GF-D8 (cell line): ENCODE data around the gene OSBPL1A.

ENCODE experiments used
- DNase-seq: peaks from one replicate; lab custom pipeline; 2025; lab: John Stamatoyannopoulos, UW

OSBPL1A gene

DNA sequence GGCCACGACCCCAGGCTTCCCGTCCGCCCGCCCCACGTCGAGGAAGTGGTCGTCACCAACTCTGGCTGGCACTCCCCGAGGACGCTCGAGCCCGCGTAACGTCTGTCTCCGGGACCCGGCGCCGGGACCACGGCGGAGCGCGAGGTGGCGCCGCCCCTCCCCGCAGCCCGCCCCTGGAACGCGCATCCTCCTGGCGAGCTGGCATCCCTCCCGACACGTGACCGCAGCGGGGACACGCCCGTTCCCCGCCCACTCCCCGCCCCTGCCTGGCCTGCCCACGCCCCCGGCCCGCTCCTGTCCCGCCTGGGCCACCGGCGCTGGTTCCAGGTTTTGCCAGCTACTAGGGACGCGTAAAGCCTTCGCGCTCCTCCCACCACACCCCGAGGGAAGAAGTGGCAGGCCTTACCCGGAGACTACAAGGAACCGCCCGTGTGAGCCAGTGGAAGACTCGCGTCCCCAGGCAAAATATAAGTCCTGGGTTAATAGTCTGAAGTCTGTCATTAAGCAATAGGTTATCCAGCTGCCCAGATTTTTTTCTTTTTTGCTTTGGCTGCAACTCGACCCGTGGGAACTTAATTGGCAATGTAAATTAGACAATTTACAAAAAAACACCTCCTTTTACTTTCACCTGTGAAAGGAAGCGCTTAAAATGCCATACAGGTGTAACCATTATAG is at the start of gene OSBPL1A:
TSS of gene OSBPL1A (minus strand) at position 131 of the 675 bp plus-strand sequence. CDS start 20,291 bp downstream, outside the sequence.
- DNase-seq, result peak; percentile 96

DNA sequence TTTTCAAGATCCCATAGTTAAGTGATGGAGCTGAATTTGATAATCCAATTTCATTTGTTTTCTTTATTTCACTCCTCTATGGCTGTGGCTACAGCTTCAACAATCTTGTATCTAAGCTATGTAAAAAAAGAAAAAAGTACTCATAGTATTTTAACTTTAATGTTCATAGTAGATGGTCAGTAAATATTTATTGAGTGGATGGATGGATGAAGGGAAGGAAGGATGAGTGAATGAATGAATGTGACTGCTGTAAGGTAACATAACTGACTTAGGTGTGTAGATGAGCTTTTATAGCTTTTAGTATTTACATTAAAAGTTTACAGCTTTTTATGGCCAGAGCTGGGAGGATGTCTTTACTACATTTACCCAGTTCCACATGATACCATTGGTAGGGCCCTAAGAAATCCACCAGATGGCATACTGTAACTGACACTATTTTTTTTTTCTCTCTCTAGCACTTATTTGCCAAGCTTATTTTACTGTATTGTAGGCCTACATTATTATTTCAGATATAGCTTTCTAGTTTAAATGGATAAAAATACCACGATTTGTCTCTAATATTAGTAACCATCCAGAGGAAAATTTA is 49.4 kb upstream of the OSBPL1A start:
- peak; percentile 45 for DNase-seq

DNA sequence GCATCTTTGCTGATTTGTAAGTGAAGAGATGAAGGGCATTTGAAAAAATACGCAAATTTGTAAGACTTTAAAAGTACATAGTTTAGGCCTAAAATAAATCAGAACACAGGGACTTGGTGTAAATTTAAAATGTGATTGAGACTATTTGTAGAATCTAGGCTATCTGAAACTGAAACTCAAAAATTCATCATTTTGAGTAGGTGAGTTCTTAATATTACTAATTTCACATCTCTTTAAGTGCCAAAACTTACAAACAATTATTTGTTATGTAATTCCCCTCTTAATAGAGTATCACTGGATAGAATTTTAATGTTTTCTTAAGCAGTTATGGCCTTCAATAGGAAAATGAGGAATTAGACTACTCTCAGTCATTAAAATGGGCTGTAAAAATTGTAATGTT is 48.8 kb upstream of the OSBPL1A start:
- DNase-seq, result no peak

DNA sequence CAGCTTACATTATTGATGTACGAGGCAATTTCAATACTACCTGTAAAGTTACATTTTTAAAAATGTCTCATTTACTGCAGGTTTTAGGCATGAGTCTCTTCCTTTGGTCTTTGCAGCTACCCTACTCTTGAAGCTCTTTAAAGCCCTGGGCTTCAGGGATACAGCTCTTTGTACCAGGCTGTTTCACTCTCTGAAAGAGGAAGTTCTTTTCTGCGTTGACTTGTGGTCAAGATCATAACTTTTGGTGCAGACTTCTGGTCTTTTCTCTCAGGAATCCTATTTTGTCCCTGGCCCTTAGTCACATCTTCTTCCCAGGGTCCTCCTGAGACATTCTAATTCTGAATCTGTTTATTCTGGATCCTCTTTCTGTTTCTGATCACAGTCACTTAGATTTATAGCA is 46.2 kb upstream of the OSBPL1A start:
- peak; percentile 77 for DNase-seq

DNA sequence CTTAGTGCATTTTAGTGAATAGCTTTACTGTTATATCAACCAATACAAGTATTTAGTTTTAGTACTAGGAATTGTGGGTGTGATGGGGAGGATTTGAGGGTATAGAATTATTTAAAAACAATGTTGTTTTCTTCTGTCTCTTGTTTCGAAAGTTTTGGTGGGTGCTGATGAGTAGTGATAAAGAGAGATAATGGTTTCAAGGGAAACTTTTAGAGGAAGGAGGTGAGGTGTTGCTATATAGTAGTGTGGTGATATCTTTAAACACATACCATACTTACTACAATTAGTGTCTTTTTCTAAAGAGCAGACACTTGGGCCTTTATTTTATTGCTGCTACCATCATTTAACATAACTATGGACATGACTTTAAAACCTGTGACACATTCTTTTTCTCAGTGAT is 39.3 kb upstream of the OSBPL1A start:
- peak; percentile 38 for DNase-seq

DNA sequence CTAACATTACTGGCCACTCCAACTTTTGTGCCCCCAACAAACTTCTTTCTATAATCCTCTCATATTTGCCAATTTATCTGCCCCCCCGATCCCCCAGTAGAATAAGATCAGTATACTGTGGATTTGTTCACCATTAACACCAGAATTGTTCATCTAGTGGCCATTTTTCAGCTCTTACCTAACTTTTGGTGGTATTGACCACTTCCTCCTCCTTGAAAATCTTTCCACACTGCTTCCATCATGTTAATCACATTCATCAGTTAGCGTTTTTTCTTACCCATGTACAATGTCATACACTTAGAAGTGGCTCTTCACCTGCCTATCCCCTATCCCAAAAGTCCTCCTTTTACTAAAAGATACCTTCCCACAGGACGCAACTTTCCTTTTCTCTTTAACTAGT is 35.0 kb upstream of the OSBPL1A start:
- peak; percentile 90 for DNase-seq

DNA sequence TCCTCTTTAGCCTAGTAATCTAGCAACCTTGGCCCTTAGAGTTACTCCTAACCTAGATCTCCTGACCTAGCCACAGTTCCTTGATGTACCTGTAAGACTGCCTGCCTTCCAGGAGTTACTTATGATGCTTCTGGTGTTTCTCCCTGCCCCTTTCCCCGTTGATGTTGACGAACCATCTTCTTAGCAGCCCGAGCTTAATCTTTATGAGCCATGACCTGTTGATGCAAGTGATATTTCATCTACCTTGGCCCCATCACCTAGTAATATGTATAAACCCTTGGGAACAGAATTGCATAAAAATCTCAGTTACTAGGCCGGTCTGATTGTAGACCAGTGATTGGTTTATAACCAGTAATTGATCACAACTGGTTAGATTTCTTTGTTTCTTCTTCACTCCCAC is 31.6 kb upstream of the OSBPL1A start:
- no peak for DNase-seq

DNA sequence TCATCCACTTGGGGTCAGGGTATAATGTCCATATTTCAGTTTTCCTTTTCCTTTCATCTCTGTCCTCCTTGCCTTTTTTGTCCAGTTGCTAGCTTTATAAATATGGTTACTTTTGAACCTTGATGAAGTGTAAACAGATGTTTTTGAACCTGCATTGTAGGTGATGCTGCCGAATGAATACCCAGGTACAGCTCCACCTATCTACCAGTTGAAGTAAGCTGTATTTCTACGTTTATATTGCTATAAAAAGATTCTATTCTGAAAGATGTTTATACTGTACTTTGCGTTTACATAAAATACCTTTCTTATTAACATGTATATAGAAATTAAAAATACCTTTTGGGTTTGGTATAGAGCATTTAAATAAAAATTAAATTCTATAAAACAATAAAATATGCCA is 31.1 kb upstream of the OSBPL1A start:
- no peak for DNase-seq

DNA sequence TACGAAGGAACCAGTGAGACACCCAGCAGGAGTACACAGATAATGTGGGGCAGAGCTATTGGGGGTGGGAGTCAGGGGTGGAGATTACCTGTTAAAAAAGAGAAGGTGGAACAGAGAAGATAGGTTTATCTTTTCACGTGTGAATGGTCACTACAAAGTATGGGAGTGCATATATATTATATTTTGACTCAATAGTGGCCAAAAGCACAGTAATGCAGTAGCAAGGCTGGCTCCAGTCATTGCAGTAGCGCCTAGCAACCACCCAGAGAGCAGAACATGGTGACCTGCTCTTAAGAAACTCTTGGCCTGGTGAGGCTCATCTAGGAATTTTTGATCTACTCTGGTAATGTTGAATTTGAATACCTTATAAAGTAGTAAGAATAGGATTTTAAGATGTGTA is 29.9 kb upstream of the OSBPL1A start:
- no peak for DNase-seq

DNA sequence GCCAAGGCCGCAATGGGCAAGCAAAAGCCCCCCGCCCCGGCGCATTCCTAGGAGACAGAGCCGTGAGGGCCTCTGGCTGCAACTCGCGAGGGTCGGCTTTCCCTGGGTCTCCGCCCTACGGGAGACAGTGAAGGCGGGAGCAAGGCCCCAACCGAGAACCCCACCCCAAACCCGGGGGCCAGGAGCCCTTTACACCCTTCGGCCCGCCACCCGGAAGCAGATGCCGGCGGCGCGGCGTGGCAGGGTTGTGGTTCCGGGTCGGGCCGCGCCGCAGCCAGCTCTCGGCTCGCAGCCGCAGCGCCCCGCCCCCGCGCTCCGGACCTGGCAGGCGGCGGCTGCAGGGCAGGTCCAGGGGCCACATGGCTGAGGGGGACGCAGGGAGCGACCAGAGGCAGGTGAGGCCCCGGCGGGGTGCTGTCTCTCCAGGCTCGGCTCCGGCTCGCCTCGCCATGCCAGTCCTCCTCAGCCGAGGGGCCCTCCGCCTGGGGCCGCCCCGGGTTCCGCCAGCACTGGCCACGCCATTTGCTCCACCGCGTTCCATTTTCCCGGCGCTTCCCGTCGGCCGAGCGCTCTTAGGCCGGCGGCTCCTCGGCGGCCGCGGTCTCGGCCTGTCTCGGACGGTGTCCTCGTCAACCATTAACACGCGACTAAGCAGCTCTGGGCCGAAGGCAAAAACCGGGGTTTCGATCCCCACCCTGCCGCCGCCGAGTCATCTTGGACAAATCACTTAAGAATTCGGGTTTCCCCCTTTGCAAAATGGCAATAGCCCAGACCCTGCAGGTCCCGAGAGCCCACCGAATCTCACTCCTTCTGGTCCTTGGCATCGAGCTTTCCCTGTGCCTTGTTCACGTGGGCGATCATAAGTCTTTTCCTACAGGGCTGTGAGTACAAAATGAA is 29.0 kb upstream of the OSBPL1A start, which contains the start of gene IMPACT:
TSS of gene IMPACT (plus strand) at position 273 of the 897 bp plus-strand sequence. CDS start at position 360, 87 bp downstream.
- DNase-seq, result peak; percentile 70

DNA sequence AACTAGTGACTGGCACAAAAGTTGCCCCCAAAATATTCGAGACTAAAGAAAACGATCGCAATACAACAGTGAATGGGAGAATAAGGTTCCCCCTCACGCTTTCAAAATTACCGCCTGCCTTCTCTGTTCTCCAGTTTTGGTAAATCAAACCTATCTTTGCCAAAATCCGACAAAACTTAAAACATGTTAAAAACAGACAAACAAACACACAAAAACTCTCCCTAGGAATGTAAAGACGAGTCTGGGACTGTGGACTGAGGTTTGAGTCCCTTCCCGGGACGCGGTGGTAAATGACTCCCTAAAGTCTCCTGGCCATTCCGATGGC is 28.4 kb upstream of the OSBPL1A start:
- no peak for DNase-seq

DNA sequence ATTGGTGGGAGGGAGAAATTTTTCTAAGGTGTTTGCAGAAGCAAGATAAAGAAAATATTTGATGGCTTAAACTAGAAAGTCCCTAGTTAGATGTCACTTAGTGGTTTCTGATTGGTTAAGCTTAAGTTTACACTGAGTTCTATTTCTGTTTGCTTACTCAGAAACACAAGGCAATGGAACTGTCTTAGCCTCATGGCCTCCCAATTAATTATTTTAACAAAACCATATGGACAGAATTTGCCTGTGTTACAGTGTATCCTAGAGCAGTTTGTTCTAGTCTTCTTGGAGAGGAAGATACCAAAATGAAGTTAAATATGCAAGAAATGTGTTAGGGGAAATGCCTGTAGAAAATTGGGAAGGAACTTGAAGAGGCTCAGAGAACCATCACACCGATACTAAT is 24.2 kb upstream of the OSBPL1A start:
- DNase-seq, result no peak

DNA sequence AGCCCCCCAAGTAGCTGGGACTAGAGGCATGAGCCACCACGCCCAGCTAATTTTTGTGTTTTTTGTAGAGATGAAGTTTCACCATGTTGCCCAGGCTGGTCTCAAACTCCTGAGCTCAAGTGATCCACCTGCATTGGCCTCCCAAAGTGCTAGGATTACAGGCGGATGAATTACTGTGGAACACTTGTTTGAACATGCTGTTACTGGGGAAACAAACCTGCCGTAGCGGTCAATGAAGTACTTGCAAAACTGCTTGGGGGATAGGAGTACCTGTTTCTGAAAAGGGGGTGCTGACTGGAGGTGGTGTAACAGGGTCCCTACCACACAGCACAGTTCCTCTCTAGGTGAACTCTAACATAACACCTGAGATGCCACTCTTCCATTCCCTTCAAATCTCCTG is 22.9 kb upstream of the OSBPL1A start:
- DNase-seq, result no peak

DNA sequence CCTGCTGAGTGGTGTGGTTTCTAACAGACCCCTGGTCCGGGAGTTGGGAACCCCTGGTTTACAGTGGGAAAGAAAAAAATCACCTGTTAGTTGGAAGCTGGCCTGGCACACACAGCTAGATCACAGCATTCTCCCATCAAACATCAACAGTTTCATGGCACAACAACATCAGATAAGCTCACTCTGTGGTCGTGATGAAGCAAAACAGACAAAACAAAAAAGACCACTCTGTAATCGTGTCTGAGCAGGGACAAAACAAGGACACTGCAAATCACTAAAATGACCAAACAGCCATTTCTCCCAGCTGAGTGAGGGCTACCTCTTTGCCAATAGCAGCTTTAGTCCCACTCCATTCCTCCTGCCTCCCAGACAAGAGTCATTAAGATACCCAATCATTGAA is 19.9 kb upstream of the OSBPL1A start:
- DNase-seq, result no peak

DNA sequence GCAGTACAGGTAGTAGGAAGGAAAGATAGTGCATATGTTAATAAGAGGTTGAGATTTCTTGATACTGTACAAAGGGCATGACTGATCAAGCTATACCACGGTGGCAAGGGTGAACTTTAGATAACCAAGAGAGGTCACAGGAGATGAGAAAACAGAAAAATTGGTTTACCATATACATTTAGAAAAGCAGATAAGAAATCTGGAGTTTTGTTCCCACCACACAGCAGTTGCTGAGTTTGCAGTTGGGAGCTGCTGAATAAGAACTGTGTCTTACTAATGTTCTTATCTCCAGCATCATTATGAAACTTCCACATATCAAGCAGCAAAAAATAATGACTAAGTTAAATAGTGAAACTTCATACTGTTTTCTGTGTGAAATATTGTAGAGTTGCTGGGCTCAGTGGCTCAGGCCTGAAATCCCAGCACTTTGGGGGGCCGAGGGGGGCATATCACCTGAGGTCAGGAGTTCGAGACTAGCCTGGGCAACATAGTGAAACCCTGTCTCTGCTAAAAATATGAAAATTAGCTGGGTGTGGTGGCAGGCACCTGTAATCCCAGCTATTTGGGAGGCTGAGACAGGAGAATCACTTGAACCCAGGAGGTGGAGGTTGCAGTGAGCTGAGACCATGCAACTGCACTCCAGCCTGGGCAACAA is 16.9 kb upstream of the OSBPL1A start:
- DNase-seq, result no peak

DNA sequence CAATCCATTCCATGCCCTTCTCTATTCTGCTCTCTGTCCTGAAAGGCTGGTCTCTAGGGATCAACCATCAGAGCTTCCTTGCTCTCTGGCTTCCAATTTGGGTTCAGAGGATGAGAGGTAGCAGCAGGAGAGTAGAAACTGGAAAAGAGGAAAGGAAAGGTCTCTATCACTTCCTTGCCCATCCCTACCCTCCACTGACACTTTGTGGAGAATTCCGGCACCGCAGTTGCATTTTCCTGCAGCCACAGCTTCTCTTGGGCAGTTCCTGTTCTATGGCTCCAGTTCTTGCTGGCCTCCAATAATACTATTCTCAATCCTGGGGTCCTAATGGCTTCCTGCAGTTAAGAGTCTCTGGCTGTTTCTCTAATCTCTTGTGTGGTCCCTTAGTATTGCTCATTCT is 15.5 kb upstream of the OSBPL1A start:
- no peak for DNase-seq

DNA sequence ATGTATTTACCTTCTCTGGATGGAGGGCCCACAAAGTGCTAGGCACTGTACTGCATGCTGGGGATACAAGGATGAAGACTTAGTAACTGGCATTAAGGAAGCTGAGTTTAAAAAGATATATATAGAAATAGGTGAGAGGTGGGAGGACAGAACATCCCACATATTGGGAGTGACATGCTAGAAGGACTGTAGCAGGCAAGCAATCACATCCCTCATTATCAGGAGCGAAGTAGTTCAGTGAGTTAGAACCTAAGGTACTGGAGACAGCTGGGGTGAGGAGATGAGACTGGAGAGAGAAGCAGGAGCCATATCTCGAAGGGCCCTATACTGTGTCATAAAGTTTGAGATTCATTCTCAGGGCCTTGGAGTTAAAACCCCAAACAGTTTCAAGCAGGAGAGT is 10.9 kb upstream of the OSBPL1A start:
- DNase-seq, result no peak

DNA sequence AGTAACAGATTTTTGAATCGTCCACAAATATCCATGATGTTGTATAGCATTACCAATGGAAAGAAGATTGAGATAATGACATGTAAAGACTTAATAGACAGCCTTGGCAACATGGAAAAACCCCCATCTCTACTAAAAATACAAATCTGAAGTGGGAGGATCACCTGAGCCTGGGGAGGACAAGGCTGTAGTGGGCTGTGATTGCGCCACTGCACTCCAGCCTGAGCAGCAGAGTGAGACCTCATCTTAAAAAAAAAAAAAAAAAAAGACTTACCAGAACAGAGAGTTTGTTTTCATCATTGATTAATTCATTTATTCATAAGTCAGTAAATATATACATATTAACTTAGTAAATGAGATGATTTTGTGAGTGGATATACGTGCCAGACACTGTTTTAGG is 7.0 kb upstream of the OSBPL1A start:
- DNase-seq, result no peak

DNA sequence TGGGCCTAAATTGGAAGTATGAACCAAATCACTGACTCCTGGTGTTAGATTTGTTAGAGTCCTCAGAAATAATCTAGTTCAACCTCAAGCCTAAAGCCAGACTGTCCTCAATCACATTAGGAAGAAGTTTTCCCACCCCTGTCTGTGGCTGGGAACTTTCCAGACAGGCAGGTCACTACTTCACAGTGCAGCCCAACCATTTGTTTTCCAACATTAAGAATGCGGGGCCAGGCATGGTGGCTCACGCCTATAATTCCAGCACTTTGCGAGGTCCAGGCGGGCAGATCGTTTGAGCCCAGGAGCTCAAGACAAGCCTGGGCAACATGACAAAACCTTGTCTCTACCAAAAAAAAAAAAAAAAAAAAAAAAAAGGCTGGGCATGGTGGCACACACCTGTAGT is 5.5 kb upstream of the OSBPL1A start:
- DNase-seq, result no peak

DNA sequence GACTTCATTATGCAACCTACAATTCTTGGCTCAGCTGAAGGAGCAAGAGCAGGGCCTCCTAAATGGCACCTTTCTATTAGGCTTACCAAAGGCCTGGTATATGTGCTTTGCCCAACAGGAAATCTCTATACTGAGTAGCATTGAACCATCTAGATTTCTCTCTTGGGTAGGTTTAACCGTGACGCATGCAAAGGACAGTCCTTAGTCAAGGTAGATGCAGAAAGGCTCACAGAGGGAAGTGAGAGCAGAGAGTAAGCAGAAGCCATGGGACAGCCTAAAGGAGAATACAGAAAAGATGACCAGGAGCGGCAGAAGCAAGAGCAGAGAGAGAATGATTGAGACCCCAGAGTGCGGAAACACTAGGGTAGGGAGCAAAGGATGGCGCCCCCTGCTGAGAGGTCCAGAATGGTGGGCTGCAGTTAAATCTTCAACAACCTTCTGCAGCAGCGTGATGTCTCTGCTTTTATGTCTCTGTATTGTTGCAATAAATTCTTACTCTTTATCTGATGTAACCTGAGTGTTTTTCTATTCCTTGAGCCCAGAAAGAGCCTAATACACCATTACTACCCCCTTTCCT is 4.7 kb upstream of the OSBPL1A start:
- no peak for DNase-seq

DNA sequence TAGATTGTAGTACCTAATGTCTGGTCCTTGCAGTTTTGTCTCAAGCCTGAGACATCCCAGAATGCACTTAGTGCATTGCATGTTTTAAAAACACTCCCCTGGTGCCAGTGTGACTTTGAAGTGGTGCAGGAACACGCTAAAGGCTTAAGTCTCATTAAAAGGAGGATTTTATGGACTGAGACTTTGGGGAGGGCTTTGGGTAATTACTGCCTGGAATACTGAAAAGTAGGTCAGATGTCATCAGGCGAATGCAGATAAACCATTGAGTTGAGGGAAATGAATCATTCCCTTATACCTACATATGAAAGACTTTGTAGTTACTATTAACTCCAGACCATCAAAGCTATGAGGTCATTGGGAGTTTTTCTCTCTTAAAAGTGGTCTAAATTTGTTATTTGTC is 3.0 kb upstream of the OSBPL1A start:
- no peak for DNase-seq

DNA sequence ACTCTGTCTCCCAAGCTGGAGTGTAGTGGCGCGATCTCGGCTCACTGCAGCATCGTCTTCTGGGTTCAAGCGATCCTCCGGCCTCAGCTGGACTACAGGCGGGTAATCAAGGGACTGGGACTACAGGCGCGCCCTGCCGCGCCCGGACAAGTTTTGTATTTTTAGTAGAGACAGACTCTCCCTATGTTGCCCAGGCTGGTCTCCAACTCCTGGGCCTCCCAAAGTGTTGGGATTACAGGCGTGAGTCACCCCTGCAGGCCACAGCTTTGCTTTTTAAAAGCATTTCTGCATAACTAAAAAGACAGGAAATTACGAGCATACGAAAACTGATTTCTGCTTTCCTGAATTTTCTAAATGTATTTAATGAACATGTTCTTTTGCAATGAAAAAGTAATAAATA is 916 bp upstream of the OSBPL1A start:
- no peak for DNase-seq
